NCI-H1417 (cell line): ENCODE results near the gene LENG9.

Experiments
- DNase-seq, 3 experiments: peaks; one replicate each; lab custom pipeline; 2025; lab: John Stamatoyannopoulos, UW

LENG9 gene

GRCh38 chr19:54421521-54421920, 42.1 kb downstream of the LENG9 start:
- DNase-seq: no peak

- DNase-seq: no peak
Observed at GRCh38 chr19:54421169-54421516, 42.4 kb downstream of the LENG9 start.

GRCh38 chr19:54420383-54421168, 43.0 kb downstream of the LENG9 start:
- no peak for DNase-seq

GRCh38 chr19:54420068-54420382, 43.6 kb downstream of the LENG9 start:
- no peak for DNase-seq

GRCh38 chr19:54418930-54419800, 44.4 kb downstream of the LENG9 start:
- no peak for DNase-seq

GRCh38 chr19:54418030-54418929, 45.3 kb downstream of the LENG9 start:
- DNase-seq: peak in 1 of 3 experiments; percentile 14

- no peak for DNase-seq
Observed at GRCh38 chr19:54416695-54417491, 46.7 kb downstream of the LENG9 start.

- DNase-seq: no peak
Observed at GRCh38 chr19:54415901-54416673, 47.5 kb downstream of the LENG9 start.

- no peak for DNase-seq
Observed at GRCh38 chr19:54415208-54415900, 48.2 kb downstream of the LENG9 start, which contains the start of gene TTYH1. TSS of gene TTYH1 (plus strand) at chr19:54415464. CDS start at chr19:54415553, 89 bp downstream.

GRCh38 chr19:54414156-54414555, 49.4 kb downstream of the LENG9 start:
- DNase-seq: no peak

GRCh38 chr19:54412877-54413276, 50.7 kb downstream of the LENG9 start:
- no peak for DNase-seq
